Sigmoid colon (tissue), 4 donors: ENCODE results near the gene L3MBTL1.

Experiments
- CTCF ChIP-seq, 4 experiments: fragments of 450-650 bp in 3 of 4; fragments of 200-600 bp in 1 of 4; IDR thresholded peaks; one replicate each; pipeline ENCODE4 v1.5.1; 2016 to 2019; ENCODE audit warnings: antibody characterized with exemption in 4 of 4, mild to moderate bottlenecking in 3 of 4, moderate library complexity in 2 of 4
- EP300 ChIP-seq, 4 donors: sonication (generic); formaldehyde crosslinking; IDR thresholded peaks; one replicate each; pipeline ENCODE4 v1.6.1; 2017; ENCODE audit warnings: antibody characterized with exemption in 4 of 4
- POLR2A ChIP-seq, 2 donors: fragments of 450-650 bp; IDR thresholded peaks; one replicate each; pipeline ENCODE4 v1.6.1; 2016; ENCODE audit warnings: antibody characterized with exemption in 2 of 2, mild to moderate bottlenecking in 2 of 2, moderate library complexity in 2 of 2
- POLR2AphosphoS5 ChIP-seq, 4 donors: sonication (generic); formaldehyde crosslinking; IDR thresholded peaks; one replicate each; pipeline ENCODE4 v1.6.1; 2017; ENCODE audit warnings: antibody characterized with exemption in 4 of 4

GRCh38 chr20:43508106-43508505, 609 bp downstream of the L3MBTL1 start:
- TF ChIP-seq CTCF (IDR thresholded peaks at IDR 0.05) (no peak), POLR2A (IDR thresholded peaks at IDR 0.05) (no peak), EP300 (IDR thresholded peaks at IDR 0.05) (no peak), POLR2AphosphoS5 (IDR thresholded peaks at IDR 0.05) (no peak)
